ENCODE data around the gene SV2C.
"Not testable (repeated sequence)": the region's sequence is repeated elsewhere in the genome, so short reads cannot be mapped to it uniquely, and the experiment has no call there.

Gene SV2C

DNA sequence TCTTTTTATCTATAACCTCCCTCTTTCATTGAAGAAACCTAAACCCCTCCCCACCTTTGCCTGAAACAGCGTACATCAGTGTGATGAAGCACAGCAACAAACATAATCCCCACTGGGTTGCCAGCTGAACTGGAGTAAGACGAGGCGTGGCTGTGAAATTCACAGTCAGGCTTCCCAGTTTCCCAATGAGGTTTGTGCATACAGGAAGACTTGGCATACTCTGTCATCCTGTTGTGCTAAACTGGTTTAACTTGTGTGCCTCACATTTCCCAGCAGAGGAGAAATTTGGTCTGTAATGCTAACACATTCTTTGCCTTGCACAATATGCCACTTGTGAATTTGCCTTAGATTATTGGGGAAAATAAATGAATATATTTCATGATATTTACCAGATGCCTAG lies 121.5 kb downstream of the SV2C start:
- DNase-seq = no peak

DNA sequence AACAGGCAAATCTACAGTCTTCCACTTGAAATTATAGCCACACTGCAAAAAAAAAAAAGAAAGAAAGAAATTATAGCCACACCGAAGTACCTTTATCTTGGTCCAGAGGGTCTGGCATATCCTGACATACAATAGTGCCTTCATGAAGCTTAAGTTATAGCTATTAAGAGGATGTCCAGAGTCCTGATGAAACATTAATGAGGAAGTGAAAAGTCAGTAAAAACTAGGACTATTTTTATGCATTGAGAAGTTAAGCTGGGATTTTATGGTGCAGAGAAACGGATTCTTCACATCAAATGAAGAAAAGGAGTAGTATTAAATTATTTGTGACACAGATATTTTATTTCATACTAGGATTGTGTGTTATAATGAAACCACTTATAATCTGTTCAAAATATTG lies 123.9 kb downstream of the SV2C start:
- DNase-seq = no peak

DNA sequence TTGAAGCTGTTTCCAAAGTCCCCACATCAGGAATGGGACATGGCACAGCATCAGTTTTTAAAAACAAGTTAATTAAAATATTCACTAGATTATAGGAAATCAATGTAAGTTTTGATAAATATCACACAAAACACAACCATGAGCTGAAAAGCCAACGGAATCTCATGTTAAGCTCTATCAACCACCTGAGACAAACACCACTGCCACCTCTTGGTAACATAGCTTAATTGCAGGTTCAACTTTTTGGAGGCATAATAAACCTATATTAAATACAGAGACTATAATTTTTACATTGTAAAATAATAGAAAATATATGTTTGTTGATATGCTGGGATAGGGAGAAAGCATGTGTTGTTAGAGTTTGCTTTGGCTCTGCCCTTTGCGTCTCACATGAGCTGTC lies 126.1 kb downstream of the SV2C start:
- no peak for DNase-seq

DNA sequence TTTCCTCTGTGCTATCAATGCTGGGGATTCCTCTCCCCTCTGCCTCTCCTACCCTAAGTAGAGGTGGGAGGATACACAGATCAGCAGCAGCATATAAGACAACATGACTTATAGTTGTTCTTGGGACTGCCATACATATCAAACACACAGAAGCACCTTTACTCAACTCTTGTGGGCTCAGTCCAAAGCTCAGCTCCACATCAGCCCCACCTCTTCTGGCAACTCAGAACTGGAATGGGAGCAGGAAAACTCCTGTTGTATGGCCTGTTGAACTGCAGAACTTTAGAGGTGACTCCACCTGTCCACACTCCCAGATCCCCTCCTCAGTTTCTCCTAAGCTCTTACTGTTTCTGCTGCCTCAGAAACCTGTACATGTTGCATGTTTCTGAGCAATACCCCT lies 127.8 kb downstream of the SV2C start:
- DNase-seq = no peak

DNA sequence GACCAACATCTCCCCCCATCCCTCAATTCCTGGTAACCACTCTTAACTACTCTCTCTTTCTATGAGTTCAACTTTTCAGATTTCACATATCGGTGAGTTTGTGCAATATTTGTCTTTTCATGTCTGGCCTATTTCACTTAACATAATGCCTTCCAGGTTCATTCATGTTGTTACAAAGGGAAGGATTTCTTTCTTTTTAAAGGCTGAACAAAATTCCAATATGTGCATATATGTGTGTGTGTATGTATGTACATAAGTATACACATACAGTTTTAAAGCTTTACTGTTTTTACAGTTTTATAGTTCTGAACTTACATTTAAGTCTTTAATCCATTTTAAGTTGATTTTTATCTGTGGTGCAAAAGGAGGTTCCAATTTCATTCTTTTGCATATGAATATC lies 130.7 kb downstream of the SV2C start:
- no peak for DNase-seq

DNA sequence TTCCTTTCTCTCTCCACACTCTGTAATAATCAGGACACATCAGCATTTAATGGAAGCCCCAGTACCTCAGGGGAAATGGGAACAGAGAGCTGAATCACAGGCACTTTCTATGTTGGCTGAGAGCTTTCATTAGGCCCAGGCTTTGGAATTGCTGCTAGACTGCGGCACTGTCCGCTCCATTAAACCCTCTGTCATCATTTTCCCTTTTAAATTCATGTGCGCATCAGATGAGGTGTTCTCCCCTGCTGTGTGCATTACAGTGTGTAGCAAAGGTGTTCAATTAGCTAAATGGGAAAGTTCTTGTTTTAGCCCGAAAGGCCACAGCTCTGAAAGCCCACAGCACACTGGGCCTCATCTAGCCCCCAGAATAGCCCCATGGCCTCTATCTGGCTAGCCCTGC lies 133.6 kb downstream of the SV2C start:
- DNase-seq = no peak

DNA sequence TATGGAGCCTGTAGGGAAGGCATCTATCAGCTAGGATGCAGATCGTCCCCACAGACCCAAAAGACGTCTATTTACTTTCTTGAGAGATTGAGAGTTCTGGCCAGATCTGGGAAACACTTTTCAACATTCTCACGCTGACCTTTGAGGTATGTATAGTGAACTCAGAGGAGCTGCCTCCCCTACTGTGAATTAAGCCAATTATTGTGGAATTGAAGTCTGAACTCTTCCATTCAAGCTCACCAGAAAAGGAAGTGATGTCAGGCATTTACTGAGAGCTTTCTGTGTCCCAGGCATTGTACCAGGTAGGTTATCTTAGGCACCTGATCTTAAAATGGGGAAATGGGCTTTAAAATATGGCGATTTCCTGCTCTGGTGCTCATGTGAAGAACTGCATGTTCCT lies 136.5 kb downstream of the SV2C start:
- DNase-seq = no peak

DNA sequence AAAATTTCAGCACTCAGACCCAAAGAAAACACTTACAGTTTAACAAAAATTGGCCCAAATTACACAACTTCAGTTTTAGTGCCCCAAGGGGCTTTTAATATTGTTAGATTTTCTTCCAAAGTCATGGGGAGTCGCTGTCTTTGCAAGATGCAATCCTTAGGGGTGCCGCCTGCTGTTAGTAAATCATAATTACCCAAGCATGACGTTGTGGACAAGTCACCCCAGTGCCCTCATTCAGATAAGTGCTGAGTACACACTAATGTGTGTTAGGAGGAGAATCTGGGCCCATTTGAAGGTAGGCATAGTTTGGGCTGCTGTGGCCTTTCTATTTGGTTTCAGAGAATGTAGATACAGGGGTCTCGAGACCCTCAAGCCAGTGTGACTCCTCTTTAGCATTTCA lies 138.1 kb downstream of the SV2C start:
- DNase-seq = no peak

DNA sequence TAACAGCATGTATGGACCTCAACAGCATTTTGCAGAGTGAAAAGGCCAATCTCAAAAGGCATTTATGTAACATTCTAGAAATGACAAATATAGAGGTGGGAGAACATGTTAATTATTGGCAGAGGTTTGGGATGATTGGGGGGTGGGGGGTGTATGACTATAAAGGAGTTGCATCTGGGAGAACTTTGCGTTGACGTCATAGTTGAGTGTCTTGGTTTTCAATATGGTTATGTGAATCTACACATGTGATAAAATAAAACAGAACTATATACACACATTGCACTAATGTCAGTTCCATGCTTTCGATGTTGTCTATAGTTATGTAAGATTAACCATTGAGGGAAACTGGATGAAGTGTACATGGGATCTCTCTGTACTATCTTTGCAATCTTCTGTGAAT lies 139.1 kb downstream of the SV2C start:
- DNase-seq = no peak

DNA sequence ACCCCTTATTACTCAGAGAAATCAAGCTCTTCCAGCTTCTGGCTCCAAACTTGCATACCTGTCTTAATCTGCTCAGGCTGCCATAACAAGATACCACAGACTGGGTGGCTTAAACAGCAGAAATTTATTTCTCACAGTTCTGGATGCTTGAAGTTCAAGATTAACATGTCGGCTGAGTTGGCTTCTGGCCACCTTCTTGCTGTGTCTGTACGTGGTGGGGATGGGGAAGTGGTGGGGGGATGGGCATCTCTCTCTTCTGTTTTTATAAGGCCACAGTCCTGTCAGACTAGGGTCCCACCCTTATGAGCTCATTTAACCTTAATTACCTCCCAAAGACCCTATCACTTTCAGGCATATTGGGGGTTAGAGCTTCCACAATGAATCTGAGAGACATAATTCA lies 140.5 kb downstream of the SV2C start:
- no peak for DNase-seq

DNA sequence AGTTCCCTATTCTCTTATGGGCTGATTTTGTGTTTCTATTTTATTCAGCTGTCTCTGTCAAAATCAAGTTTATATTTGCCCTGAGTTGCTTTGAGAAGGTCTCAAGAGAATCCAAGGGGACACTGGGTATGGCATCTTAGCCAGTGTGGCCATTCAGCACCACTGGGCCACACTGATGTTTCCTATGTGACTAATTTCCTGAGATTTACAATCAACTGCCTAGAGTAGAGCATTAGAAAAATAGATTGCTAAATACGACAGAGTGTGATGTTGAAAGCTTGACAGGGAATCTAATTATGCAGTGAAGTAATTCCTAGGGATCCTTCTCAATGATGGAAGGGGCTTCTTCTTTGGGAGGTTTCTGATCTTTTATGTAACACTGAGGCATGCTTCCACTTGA lies 141.7 kb downstream of the SV2C start:
- no peak for DNase-seq

DNA sequence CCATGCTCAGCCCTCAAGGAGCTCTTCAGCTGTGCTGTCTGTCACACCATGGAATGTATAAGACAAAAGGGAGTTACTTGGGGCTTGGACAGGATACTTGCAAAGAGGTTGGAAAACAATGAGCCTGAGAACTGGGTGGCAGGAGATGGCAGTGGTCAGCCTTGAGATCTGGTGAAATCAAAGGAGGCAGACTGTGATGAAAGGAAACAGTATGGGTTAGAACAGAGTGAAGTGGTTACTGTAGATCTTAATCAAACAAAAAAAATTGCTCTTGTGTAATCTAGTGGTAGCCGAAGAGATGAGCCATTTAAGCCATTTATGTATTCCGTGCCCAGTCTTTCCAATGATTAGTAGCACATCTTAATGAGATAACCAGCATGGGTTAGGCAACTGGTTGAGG lies 142.2 kb downstream of the SV2C start:
- DNase-seq = no peak

DNA sequence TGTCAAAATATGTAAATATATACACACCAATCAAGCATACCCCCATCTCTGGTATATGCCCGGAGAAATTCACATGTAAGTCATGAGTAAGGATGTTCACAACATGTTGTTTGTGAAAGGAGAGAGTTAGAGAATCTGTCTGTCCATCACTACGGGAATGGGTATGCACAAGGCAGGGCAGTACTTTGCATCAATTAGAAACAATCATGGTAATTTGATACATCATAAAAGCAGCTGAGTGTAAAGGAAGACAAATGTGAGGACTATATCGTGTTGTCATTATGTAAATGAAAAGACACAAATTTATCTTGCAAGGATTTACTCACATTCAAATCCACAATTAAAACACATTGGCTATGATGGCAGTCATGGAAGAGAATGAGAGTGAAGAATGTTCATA lies 146.7 kb downstream of the SV2C start:
- no peak for DNase-seq

DNA sequence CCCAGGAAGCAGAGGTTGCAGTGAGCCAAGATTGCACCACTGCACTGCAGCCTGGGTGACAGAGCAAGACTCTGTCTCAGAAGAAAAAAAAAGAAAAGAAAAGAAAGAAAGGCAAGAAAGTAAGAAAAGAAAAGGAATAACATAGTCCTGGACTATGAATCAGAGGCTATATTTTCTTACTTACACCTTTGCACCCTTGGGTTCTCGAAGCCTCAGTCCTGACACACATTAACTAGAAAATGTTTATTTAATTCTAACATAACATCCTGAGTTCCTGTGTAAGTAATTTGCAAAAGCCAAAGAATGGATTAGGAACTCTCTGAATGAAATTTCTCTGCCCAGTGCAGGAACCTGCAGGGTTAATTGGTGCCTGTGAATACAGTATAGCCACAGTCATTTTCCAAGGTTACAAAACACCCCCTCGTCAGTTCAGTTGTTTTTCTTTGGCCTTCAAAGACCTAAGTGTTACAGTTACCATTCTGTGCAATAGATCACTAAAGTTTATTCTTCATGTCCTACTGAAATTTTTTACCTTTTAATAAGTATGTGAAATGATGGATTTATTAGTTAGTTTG lies 147.6 kb downstream of the SV2C start:
- no peak for DNase-seq

DNA sequence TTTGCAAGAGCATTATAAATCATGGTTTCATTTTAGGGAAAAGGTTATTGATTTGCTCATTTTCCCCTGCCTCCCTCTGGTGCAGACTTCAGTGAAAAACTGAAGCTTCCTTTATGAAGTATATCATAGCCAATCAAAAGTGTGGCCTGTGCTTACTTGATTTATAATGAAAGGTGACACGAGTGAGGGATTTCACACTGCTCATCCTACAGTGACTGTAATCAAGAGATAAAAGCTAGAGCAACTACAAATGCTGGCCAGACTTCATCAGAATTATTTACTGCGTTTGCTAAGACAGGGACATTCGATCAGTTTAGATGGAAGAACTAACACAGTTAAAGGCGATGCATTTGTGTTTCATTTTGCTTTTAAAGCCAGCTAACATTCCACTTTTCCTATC lies 151.5 kb downstream of the SV2C start:
- DNase-seq = no peak

DNA sequence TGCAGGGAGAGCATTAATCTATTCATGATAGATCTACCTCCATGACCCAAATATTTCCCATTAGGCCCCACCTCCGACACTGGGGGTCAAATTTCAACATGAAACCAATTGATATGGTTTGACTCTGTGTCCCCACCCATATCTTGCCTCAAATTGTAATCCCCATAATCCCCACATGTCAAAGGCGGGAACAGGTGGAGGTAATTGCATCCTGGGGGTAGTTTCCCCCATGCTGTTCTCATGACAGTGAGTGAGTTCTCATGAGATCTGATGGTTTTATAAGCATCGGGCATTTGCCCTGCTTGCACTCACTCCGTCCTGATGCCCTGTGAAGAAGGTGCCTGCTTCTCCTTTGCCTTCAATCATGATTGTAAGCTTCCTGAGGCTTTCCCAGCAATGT lies 153.5 kb downstream of the SV2C start:
- DNase-seq = no peak

DNA sequence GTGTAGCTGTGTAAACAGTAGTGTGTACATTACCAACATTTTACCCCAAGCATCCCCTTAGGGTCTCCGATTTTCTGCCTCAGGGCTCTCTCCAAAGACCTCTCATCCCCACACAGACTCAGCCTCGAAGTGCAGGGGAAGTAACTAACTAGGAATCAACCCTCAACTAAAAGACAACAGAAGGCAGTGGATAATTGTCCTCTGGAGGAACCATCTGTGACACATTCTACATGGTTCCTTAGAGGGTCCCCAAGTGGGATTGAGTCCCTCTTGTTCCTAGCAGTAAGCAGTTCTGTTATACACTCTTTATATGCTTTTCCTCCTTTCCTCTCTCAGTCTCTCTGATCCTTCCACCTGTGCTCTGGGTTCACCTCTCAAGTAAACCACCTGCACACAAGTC lies 157.2 kb downstream of the SV2C start:
- DNase-seq = no peak

DNA sequence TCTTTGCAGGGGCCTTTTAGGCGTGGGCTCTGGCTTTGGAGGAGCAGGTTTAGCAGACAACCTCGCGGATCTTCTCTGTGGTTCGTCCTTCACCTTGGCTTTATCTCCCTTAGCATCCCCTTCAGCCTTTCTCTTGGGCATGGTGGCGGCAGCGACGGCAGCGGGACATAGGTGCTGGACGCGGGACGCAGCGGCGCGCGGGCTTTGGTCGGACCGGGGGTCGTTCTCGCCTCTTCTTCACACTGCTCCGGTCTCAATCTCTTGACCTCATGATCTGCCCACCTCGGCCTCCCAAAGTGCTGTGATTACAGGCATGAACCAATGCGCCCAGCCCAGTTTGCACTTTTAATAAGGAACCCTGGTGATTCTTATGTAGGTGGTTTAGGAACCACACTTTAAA lies 159.0 kb downstream of the SV2C start:
- not testable (repeated sequence) for DNase-seq

DNA sequence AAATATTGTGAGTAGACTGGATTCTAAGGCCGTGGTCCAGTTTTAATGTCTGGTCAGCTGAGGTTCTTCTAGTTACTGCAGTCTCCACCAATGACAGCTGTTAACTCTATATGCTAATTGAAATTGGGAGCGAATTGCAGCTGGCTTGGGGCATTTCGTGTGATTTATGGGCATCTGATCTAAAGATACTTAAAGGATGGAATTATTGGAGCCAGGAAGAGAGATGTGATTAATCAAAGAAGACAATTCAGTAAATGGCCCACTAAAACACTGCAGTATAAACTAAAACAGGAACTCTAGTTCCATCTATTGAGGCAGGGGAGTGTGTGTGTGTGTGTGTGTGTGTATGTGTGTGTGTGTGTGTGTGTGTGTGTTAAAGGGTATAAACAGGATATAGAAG lies 162.4 kb downstream of the SV2C start:
- DNase-seq = no peak

DNA sequence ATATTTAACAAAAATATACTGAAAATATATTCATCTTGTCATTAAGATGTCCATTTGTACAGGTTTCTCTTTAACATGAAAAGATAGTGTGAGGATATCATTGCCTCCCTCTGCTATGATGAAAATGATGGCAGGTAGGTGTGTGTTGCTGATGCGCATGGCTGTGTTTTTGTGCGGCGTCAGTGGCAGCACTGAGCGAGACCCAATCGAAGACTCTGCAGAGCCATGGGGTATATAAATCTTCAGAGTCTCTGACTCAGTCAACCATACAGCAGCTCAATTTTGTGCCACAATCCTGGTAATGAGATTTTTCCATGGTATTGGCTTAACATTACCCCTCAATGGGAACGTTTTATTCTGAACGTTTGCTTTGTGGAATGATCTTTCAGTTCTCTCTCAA lies 166.4 kb downstream of the SV2C start:
- DNase-seq = no peak

DNA sequence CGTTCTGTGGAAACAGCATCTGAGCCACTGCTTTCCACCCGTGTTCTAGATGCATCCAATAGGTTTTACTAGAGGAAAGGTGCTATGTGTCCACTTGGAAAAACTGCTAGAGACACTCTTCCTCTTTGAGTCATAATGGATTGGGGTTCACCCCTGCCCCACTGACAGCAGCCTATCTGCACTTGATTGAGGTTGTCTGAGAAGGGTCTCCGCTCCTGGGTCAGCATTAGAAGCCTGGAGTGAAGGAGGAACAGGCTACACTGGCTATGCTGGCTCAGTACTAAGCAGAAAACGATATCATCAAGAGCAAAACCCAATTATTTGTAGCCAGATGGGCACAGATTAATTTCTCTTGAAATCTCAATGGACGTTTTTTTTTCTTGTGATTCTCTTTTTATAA lies 167.3 kb downstream of the SV2C start:
- no peak for DNase-seq

DNA sequence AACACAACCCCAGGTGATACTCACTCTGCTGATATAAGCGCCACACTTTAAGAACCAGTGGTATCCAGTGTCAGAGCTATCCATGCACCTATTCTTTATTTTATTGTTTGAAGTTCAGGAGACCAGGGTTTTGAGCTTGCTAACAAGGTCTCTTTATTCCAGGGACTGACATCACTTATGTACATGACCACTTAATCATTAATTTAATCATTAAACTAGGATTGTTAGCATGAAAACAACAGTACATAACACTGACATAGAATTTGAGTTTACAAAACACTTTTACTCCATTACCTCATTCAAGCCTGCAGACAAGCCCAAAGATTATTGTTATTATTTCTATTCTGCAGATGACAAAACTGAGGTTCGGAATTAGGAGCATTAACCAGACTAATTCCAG lies 168.5 kb downstream of the SV2C start:
- DNase-seq = no peak

DNA sequence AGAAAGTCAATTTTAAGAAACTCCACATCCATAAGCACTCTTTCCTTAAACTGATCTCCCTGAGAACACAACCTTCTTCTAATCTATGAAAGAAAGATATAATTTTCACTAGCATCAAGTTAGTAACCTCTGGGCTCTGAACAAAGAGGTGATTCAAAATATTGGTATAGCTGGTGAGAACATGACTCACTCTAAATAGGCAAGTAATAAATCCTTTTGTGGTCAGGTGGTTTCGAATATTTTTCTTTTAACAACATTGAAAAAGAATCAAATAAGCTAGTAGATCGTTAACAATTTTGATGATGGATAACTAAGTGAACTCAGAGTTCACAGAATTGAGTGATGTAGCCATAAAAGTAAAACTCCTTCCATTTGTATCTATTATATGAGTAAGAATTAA lies 169.3 kb downstream of the SV2C start:
- no peak for DNase-seq

DNA sequence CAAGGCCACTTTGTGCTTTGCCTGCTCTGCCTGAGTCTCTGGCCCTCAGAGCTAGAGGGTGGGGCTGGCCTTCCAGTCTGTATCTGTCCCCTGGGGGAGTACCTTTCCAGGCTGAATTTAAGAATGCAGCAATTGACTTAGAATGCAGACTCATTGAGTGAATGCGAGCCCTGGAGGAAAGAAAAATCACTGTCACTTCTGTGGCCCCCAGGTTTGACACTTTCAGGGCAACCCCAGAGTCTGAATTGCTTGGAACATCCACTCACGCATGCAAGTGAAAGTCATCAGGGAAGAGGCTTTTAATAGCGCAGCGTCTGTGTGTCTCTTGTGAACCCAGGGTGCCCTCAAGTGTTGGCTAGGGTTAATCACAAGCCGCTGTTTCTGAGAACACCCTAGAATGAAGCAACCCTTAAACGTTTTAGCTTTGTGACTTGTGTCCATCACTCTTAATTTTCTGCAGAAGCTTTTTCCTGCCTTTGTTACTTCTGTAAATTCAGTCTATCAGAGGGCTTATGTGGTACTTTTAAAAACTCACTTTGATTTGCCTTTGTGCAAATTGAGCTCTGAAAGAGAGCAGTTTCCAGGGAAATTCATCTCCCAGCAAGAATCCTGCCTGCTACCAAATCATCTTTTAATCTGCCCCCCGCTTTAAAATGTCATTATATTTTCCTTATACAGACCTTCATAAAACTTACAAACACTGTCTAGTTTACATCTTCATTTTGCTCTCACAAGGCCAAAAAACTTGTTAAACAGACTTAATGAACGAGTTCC lies 173.1 kb downstream of the SV2C start:
- DNase-seq = no peak

DNA sequence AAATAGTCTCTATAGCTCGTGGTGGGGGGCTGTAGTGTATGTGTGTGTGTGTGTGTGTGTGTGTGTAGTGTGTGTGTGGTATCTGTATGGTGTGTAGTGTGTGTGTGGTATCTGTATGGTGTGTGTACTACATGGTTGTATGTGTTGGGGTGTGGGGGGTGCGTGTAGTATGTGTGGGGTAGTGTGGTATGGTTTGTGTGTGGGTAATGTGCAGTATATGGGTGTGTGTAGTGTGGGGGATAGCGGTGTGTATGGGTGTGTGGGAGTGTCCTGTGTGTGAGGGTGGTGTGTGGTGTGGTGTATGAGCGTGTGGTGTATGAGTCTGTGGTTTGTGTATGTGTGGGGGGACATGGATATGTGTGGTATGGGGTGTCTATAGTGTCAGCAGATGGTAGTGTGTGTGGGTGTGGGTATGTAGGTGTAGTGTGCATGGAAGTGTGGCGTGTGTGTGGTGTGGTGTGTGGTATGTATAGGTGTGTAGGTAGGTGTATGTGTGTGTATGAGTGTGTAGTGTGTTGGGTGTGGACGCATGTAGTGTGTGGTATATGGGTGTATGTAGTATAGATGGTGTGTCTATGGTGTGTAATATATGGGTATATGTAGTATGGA lies 174.1 kb downstream of the SV2C start:
- DNase-seq = no peak
